Osteoblast (primary cell): ENCODE data around the gene HTR4. TPM values are rescaled to one million over a fixed set of nuclear protein-coding genes. Genes with fewer than 3 reads are reported as not detected.
A peak's percentile ranks its signal among the peaks of the same experiment; 100 is the strongest.
"Not testable (repeated sequence)": the region's sequence is repeated elsewhere in the genome, so short reads cannot be mapped to it uniquely, and the experiment has no call there.

Source experiments
- DNase-seq: peaks from one replicate; pipeline ENCODE4 v3.0.0; 2011; ENCODE audit warnings: low spot score, mixed read lengths; ENCODE audit not compliant: insufficient read length; ENCODE audit errors: missing footprints
- H2AFZ ChIP-seq: 2 replicates; pipeline ENCODE4 v1.6.0; 2011; ENCODE audit warnings: mild to moderate bottlenecking, low read length
- H3K27ac ChIP-seq: 2 replicates; pipeline ENCODE4 v1.5.1; 2011; ENCODE audit warnings: mild to moderate bottlenecking, low read depth, low read length, moderate library complexity
- H3K27me3 ChIP-seq: 2 replicates; pipeline ENCODE4 v1.6.0; 2012; ENCODE audit warnings: mild to moderate bottlenecking, control low read depth, inconsistent platforms, low read length, moderate library complexity; ENCODE audit not compliant: insufficient read depth
- H3K36me3 ChIP-seq: 2 replicates; pipeline ENCODE4 v1.5.1; 2011; ENCODE audit warnings: mild to moderate bottlenecking, low read length, control low read depth, moderate library complexity; ENCODE audit not compliant: insufficient read depth
- H3K4me1 ChIP-seq: 2 replicates; pipeline ENCODE4 v1.5.1; 2011; ENCODE audit warnings: mild to moderate bottlenecking, low read length, control low read depth, moderate library complexity; ENCODE audit not compliant: insufficient read depth
- H3K4me2 ChIP-seq: 2 replicates; pipeline ENCODE4 v1.6.0; 2011; ENCODE audit warnings: mild to moderate bottlenecking, low read length; ENCODE audit not compliant: insufficient read depth
- H3K4me3 ChIP-seq: fragments of 200-600 bp; sonication (generic); 3 replicates; pipeline ENCODE4 v1.5.1; 2012; ENCODE audit warnings: mild to moderate bottlenecking, low read length, inconsistent platforms; ENCODE audit not compliant: insufficient read depth
- H3K79me2 ChIP-seq: 2 replicates; pipeline ENCODE4 v1.6.0; 2012; ENCODE audit warnings: mild to moderate bottlenecking, low read length, control low read depth, inconsistent platforms; ENCODE audit not compliant: insufficient read depth
- H3K9me3 ChIP-seq: 2 replicates; pipeline ENCODE4 v1.5.1; 2011; ENCODE audit warnings: low read depth, low read length, control low read depth
- H4K20me1 ChIP-seq: 2 replicates; pipeline ENCODE4 v1.6.0; 2012; ENCODE audit warnings: mild to moderate bottlenecking, low read length, control low read depth; ENCODE audit not compliant: insufficient read depth
- total RNA-seq: library from RNA; depleted of rRNA; stranded (reverse); fragments of >200 nt; gene quantifications from 2 replicates; pipeline ENCODE4 v1.2.3, GENCODE V29; 2012
- TF ChIP-seq, protein P1 (sequence below): IDR thresholded peaks from 2 replicates; pipeline ENCODE4 v1.5.1; 2011; ENCODE audit warnings: mild to moderate bottlenecking, low read depth, low read length, moderate library complexity; ENCODE audit errors: extremely low read depth

Gene HTR4
- total RNA-seq, 1 donor, result not detected

DNA sequence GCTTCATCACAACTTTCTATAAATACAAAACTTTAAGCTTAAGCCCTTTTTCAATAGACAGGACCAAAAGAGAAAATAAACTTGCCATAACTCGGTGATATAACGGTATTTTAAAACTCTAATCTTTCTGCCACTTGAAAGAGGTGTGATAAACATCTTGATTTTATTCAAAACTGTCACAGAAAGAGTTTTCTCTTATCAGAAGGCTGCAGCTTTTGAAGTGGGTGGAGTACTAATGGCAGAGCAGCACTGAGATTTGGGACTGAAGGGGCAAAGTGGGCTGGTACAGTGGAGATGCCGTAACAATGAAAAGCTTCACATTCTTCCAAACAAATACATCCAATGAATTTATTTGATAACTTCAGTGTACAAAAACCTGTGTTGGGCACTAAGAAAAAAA lies 178.0 kb downstream of the HTR4 start:
- Histone ChIP-seq H3K27ac (no peak overlapping the region), H3K27me3 (peaks cover 20% of the 10 kb centered on the region), H3K79me2 (no peaks in the 10 kb centered on the region), H3K4me1 (peaks cover 10% of the 10 kb centered on the region), H2AFZ (no peak overlapping the region), H4K20me1 (no peaks in the 10 kb centered on the region), H3K9me3 (no peaks in the 10 kb centered on the region), H3K36me3 (no peaks in the 10 kb centered on the region), H3K4me2 (no peak overlapping the region), H3K4me3 (no peak overlapping the region)
- no peak for DNase-seq
- TF ChIP-seq, protein P1, sequence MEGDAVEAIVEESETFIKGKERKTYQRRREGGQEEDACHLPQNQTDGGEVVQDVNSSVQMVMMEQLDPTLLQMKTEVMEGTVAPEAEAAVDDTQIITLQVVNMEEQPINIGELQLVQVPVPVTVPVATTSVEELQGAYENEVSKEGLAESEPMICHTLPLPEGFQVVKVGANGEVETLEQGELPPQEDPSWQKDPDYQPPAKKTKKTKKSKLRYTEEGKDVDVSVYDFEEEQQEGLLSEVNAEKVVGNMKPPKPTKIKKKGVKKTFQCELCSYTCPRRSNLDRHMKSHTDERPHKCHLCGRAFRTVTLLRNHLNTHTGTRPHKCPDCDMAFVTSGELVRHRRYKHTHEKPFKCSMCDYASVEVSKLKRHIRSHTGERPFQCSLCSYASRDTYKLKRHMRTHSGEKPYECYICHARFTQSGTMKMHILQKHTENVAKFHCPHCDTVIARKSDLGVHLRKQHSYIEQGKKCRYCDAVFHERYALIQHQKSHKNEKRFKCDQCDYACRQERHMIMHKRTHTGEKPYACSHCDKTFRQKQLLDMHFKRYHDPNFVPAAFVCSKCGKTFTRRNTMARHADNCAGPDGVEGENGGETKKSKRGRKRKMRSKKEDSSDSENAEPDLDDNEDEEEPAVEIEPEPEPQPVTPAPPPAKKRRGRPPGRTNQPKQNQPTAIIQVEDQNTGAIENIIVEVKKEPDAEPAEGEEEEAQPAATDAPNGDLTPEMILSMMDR, result no peak

DNA sequence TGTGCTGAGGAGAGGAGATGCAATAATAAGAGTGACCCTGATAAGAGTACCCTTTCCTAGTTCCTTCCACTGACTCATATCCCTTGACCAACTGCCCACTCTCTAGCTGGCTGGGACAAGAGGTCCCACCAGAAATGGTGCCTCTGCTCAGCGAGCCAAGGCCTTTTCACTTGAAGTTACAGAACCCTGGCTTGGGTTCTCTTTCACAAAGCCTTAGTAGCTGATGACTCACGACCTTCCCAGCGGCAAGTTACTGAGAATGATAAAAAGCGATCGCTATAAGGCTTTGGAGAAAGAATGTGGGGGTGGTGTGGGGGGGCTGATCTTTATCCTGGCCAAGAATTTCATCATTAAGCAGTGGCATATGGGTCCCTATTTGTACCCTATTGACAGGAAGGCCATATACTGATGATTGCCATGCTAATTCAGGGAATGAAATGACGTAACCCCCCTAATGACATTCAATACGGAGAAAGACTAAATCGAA lies 180.3 kb downstream of the HTR4 start:
- no peak overlapping the region for H3K4me2 ChIP-seq

DNA sequence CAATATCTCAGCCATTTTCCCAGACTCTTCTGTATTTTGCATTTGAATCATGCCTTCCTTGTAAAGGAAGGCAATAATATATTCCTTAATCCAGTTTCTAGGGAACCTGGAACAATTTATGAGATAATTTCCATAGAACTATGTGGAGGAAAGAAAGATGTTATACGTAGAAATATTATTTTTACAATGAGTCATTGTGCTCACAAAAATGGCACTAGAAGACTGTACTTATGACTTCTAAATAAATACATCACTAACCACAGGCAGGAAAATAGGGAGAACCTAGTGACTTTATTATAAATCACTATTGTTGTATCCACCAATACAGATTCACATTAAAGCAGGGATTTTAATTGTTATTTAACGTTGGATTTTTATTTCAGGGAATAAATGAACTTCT lies 182.9 kb downstream of the HTR4 start:
- Histone ChIP-seq H3K27ac (peak overlapping the region; percentile 3), H3K27me3 (peaks cover 5% of the 10 kb centered on the region), H3K36me3 (no peaks in the 10 kb centered on the region), H3K4me2 (no peak overlapping the region), H2AFZ (no peak overlapping the region), H3K4me1 (peaks cover 18% of the 10 kb centered on the region), H3K9me3 (no peaks in the 10 kb centered on the region), H3K79me2 (no peaks in the 10 kb centered on the region), H4K20me1 (no peaks in the 10 kb centered on the region), H3K4me3 (no peak overlapping the region)
- peak; percentile 35 for DNase-seq
- TF ChIP-seq, protein P1, result no peak

More for the DNA sequence above, 180.3 kb downstream of the HTR4 start:
- Histone ChIP-seq H3K79me2 (no peaks in the 10 kb centered on the region), H4K20me1 (no peaks in the 10 kb centered on the region), H3K4me1 (peaks cover 18% of the 10 kb centered on the region), H3K27me3 (peaks cover 20% of the 10 kb centered on the region), H3K27ac (peak overlapping the region; percentile 11), H2AFZ (peak overlapping the region; percentile 17), H3K36me3 (no peaks in the 10 kb centered on the region), H3K4me3 (no peak overlapping the region), H3K9me3 (no peaks in the 10 kb centered on the region)
- DNase-seq, result no peak
- TF ChIP-seq, protein P1, result no peak

DNA sequence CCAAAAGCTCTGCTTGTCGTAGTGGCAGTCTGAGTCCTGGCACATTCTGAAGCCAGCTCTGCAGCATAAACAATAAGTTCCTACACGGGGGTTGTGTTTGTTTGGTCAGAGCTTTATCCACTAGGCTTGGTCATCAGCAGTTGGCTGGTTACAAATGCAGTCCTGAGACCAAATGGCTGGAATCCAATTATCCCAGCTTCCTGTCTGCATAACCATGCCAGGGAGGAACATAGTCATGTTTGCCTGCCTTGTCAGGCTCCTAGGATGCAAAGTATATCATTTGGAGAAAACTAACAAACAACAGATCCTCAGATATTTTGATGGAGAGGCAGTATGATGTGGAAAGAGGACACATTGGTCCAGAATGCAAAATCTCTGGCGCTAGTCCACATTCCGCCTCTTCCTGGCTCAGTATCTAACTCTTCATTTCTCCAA lies 184.8 kb downstream of the HTR4 start:
- Histone ChIP-seq H3K4me3 (no peak overlapping the region), H3K27me3 (no peaks in the 10 kb centered on the region), H3K9me3 (no peaks in the 10 kb centered on the region), H3K36me3 (no peaks in the 10 kb centered on the region), H3K27ac (no peak overlapping the region), H4K20me1 (no peaks in the 10 kb centered on the region), H2AFZ (peak overlapping the region; percentile 30), H3K4me1 (peaks cover 18% of the 10 kb centered on the region), H3K4me2 (no peak overlapping the region), H3K79me2 (no peaks in the 10 kb centered on the region)
- TF ChIP-seq, protein P1, result no peak
- DNase-seq, result peak; percentile 34

DNA sequence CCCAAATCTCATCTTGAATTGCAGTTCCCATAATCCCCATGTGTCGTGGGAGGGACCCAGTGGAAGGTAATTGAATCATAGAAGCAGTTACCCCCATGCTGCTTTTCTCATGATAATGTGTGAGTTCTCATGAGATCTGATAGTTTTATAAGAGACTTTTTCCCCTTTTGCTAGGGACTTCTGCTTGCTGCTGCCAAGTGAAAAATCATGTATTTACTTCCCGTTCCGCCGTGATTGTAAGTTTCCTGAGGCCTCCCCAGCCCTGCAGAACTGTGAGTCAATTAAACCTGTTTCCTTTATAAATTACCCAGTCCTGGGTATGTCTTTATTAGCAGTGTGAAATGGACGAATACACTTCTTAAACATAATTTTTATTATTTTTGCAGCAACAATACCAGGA lies 185.6 kb downstream of the HTR4 start:
- H3K27ac ChIP-seq, H3K79me2 ChIP-seq, H3K9me3 ChIP-seq, H3K4me2 ChIP-seq, DNase-seq, H4K20me1 ChIP-seq, H3K4me3 ChIP-seq, H2AFZ ChIP-seq, H3K36me3 ChIP-seq, H3K27me3 ChIP-seq: not testable (repeated sequence)
- H3K4me1 ChIP-seq, result peaks cover 14% of the 10 kb centered on the region
